Prostate gland (tissue), 2 donors: ENCODE results near the gene VCX3B. TPM values are rescaled to one million over a fixed set of nuclear protein-coding genes. Genes with fewer than 3 reads are reported as not detected.
"Not testable (repeated sequence)": the region's sequence is repeated elsewhere in the genome, so short reads cannot be mapped to it uniquely, and the experiment has no call there.

Source experiments
- DNase-seq: peaks from one replicate; pipeline ENCODE4 v3.0.0-alpha.2; 2019; ENCODE audit warnings: low spot score
- H3K27ac ChIP-seq, 2 donors: fragments of 200-600 bp; sonication (generic); 2 replicates each; pipeline ENCODE4 v1.5.1; 2017 to 2019
- H3K27me3 ChIP-seq: fragments of 200-600 bp; sonication (generic); replicated peaks from 2 replicates; pipeline ENCODE4 v1.5.1; 2019; ENCODE audit not compliant: insufficient read depth
- H3K36me3 ChIP-seq, 2 donors: fragments of 200-600 bp; sonication (generic); 1 replicate in 1 of 2; 2 replicates in 1 of 2; pipeline versions ENCODE4 v1.5.1 to v1.8.1; 2017 to 2019
- H3K4me1 ChIP-seq: fragments of 200-600 bp; sonication (generic); replicated peaks from 2 replicates; pipeline ENCODE4 v1.5.1; 2019
- H3K4me3 ChIP-seq, 2 donors: fragments of 200-600 bp; sonication (generic); 2 replicates each; pipeline ENCODE4 v1.5.1; 2017 to 2019
- H3K9me3 ChIP-seq: fragments of 200-600 bp; sonication (generic); 2 replicates; pipeline ENCODE4 v1.5.1; 2017
- POLR2A ChIP-seq: fragments of 450-650 bp; IDR thresholded peaks from one replicate; pipeline ENCODE4 v1.6.1; 2016; ENCODE audit warnings: antibody characterized with exemption, mild to moderate bottlenecking
- POLR2AphosphoS5 ChIP-seq: sonication (generic); formaldehyde crosslinking; IDR thresholded peaks from one replicate; pipeline ENCODE4 v1.6.1; 2017; ENCODE audit warnings: antibody characterized with exemption
- WGBS: methylation state at CpG from one replicate; pipeline ENCODE4 v1.1.5; 2018; 5-methylcytosine and 5-hydroxymethylcytosine counted together
- intact Hi-C: fragments of 100-400 bp; cut with DNase I; formaldehyde crosslinking; loops from one replicate; pipeline ENCODE4 v1.14.2; 2022
- total RNA-seq, 2 donors: library from RNA; depleted of rRNA; stranded (reverse); fragments of >200 nt; gene quantifications; one replicate each; pipeline ENCODE4 v1.1.0, GENCODE V29; 2016
- TF ChIP-seq, protein P1 (sequence below), 4 experiments: fragments of 200-600 bp in 2 of 4; fragments of 450-650 bp in 2 of 4; sonication (generic) in 2 of 4; IDR thresholded peaks; 1 replicate in 3 of 4; 2 replicates in 1 of 4; pipeline ENCODE4 v1.5.1; 2016 to 2019; ENCODE audit warnings: antibody characterized with exemption in 4 of 4, mild to moderate bottlenecking in 2 of 4, moderate library complexity in 2 of 4

Gene VCX3B
- total RNA-seq, 2 donors from 2014 or later: 29.7 TPM; not detected in 1

- intact Hi-C loops: no loop called here
- Histone ChIP-seq H3K9me3 (no peaks in the 10 kb centered on the region), H3K36me3 (no peaks in the 10 kb centered on the region), H3K27me3 (no peaks in the 10 kb centered on the region), H3K27ac (no peak overlapping the region), H3K4me3 (no peak overlapping the region), H3K4me1 (no peaks in the 10 kb centered on the region)
- no peak for DNase-seq
- WGBS: 96% methylated on average over 4 of the region's 4 CpGs
- no peak for TF ChIP-seq POLR2AphosphoS5
- TF ChIP-seq, protein P1, sequence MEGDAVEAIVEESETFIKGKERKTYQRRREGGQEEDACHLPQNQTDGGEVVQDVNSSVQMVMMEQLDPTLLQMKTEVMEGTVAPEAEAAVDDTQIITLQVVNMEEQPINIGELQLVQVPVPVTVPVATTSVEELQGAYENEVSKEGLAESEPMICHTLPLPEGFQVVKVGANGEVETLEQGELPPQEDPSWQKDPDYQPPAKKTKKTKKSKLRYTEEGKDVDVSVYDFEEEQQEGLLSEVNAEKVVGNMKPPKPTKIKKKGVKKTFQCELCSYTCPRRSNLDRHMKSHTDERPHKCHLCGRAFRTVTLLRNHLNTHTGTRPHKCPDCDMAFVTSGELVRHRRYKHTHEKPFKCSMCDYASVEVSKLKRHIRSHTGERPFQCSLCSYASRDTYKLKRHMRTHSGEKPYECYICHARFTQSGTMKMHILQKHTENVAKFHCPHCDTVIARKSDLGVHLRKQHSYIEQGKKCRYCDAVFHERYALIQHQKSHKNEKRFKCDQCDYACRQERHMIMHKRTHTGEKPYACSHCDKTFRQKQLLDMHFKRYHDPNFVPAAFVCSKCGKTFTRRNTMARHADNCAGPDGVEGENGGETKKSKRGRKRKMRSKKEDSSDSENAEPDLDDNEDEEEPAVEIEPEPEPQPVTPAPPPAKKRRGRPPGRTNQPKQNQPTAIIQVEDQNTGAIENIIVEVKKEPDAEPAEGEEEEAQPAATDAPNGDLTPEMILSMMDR (IDR thresholded peaks at IDR 0.05): no peak
Observed at GRCh38 chrX:8455557-8455956, 9.1 kb upstream of the VCX3B start.

DNA sequence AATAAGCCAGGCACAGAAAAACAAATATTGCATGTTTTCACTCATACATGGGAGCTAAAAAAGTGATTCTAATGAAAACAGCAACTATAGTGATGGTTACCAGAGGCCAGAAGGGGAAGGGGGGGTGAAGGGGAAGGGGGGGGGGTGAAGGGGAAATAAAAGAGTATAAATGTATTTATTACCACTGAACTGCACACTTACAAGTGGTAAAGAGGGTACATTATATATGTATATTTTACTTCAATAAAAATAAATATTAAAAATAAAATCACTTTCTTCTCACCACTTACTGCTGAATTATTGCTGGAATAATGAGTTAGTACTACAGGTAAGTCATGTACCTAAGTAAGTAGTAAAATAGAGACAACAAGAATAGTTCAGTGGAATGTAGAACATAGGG, 2.1 kb upstream of the VCX3B start:
- no peaks in the 10 kb centered on the region for H3K27me3 ChIP-seq
- no peaks in the 10 kb centered on the region for H3K36me3 ChIP-seq
- H3K9me3 ChIP-seq: no peaks in the 10 kb centered on the region
- H3K27ac ChIP-seq: no peak overlapping the region
- no peak for DNase-seq
- intact Hi-C loops: no loop called here
- H3K4me1 ChIP-seq: no peaks in the 10 kb centered on the region
- H3K4me3 ChIP-seq: no peak overlapping the region
- no peak for TF ChIP-seq POLR2A
- TF ChIP-seq, protein P1 (IDR thresholded peaks at IDR 0.05): no peak
- TF ChIP-seq POLR2AphosphoS5: no peak

GRCh38 chrX:8484360-8484949, 19.8 kb downstream of the VCX3B start:
- H3K4me1 ChIP-seq: no peaks in the 10 kb centered on the region
- intact Hi-C loops: no loop called here
- no peak overlapping the region for H3K4me3 ChIP-seq
- H3K27me3 ChIP-seq: no peaks in the 10 kb centered on the region
- no peak overlapping the region for H3K27ac ChIP-seq
- 79% methylated on average over 8 of the region's 8 CpGs for WGBS
- TF ChIP-seq POLR2AphosphoS5 (no peak), POLR2A (no peak)
- TF ChIP-seq, protein P1 (IDR thresholded peaks at IDR 0.05): no peak
- no peak for DNase-seq
- H3K9me3 ChIP-seq: no peaks in the 10 kb centered on the region
- no peaks in the 10 kb centered on the region for H3K36me3 ChIP-seq

GRCh38 chrX:8495036-8495435, 30.4 kb downstream of the VCX3B start:
- H3K27me3 ChIP-seq, H3K4me3 ChIP-seq, intact Hi-C loops, H3K9me3 ChIP-seq, H3K36me3 ChIP-seq, H3K27ac ChIP-seq, H3K4me1 ChIP-seq, DNase-seq: not testable (repeated sequence)
- WGBS: 90% methylated on average over 4 of the region's 4 CpGs

GRCh38 chrX:8500203-8500602, 35.6 kb downstream of the VCX3B start:
- Histone ChIP-seq H3K4me3 (no peak overlapping the region), H3K27ac (no peak overlapping the region), H3K27me3 (no peaks in the 10 kb centered on the region), H3K4me1 (no peaks in the 10 kb centered on the region), H3K36me3 (no peaks in the 10 kb centered on the region), H3K9me3 (no peaks in the 10 kb centered on the region)
- intact Hi-C loops: no loop called here
- no peak for TF ChIP-seq POLR2A
- TF ChIP-seq, protein P1 (IDR thresholded peaks at IDR 0.05): no peak
- no peak for TF ChIP-seq POLR2AphosphoS5
- DNase-seq: no peak
- 90% methylated on average over 4 of the region's 4 CpGs for WGBS

DNA sequence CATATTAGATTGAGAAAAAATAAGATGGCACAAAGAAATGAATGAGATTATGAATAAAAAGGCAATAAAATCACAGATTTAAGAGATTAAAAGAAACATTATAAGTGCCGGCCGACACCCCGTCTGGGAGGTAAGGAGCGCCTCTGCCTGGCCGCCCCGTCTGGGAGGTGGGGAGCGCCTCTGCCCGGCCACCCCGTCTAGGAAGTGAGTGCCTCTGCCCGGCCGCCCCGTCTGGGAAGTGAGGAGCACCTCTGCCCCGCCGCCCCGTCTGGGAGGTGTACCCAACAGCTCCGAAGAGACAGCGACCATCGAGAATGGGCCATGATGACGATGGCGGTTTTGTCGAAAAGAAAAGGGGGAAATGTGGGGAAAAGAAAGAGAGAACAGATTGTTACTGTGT, 37.5 kb downstream of the VCX3B start:
- 90% methylated on average over 21 of the region's 21 CpGs for WGBS
- H3K4me1 ChIP-seq, H3K9me3 ChIP-seq, DNase-seq, intact Hi-C loops, H3K4me3 ChIP-seq, H3K27me3 ChIP-seq, H3K27ac ChIP-seq, H3K36me3 ChIP-seq: not testable (repeated sequence)
